ENCODE results near the gene ATP2C1. TPM values are rescaled to one million over a fixed set of nuclear protein-coding genes. Genes with fewer than 3 reads are reported as not detected.

ATP2C1 gene
- total RNA-seq, 4 donors from 2014 or later = 55.1 to 69.9 (median 64.3) TPM

- no peaks in the 10 kb centered on the region for H3K9me3 ChIP-seq
- H3K27ac ChIP-seq = no peak overlapping the region
- H3K27me3 ChIP-seq = no peaks in the 10 kb centered on the region
- WGBS = 71% methylated on average over 3 of the region's 3 CpGs
- H3K4me3 ChIP-seq = no peak overlapping the region
- no peaks in the 10 kb centered on the region for H3K36me3 ChIP-seq
- no peak for DNase-seq (ENCODE audit: low spot score in 2 of 2)
- H3K4me1 ChIP-seq = no peaks in the 10 kb centered on the region
- TF ChIP-seq POLR2AphosphoS5 (IDR thresholded peaks at IDR 0.05) (no peak), POLR2A (IDR thresholded peaks at IDR 0.05) (no peak), EP300 (IDR thresholded peaks at IDR 0.05) (no peak)
- TF ChIP-seq, protein P1, sequence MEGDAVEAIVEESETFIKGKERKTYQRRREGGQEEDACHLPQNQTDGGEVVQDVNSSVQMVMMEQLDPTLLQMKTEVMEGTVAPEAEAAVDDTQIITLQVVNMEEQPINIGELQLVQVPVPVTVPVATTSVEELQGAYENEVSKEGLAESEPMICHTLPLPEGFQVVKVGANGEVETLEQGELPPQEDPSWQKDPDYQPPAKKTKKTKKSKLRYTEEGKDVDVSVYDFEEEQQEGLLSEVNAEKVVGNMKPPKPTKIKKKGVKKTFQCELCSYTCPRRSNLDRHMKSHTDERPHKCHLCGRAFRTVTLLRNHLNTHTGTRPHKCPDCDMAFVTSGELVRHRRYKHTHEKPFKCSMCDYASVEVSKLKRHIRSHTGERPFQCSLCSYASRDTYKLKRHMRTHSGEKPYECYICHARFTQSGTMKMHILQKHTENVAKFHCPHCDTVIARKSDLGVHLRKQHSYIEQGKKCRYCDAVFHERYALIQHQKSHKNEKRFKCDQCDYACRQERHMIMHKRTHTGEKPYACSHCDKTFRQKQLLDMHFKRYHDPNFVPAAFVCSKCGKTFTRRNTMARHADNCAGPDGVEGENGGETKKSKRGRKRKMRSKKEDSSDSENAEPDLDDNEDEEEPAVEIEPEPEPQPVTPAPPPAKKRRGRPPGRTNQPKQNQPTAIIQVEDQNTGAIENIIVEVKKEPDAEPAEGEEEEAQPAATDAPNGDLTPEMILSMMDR (IDR thresholded peaks at IDR 0.05) = no peak
Observed at GRCh38 chr3:131053043-131053859, 159.4 kb downstream of the ATP2C1 start.

Other genes with a start within 250 kb of the ATP2C1 start
- gene PIK3R4, start 147.3 kb upstream of the ATP2C1 start, total RNA-seq = 10 to 100 TPM; 35.6 to 48.5 (median 39.3) TPM
- gene ASTE1, start 132.7 kb downstream of the ATP2C1 start, total RNA-seq = 1 to 10 TPM; 2.4 to 8.2 (median 5.6) TPM
- 10 to 100 TPM in 1 of 4 donors, 1 to 10 TPM in 3; 4.2 to 11.0 (median 7.5) TPM for gene NEK11, start 132.8 kb downstream of the ATP2C1 start, total RNA-seq